Endothelial cell (in vitro differentiated cells): ENCODE results near the gene DEUP1. TPM values are rescaled to one million over a fixed set of nuclear protein-coding genes. Genes with fewer than 3 reads are reported as not detected.
"Not testable (repeated sequence)": the region's sequence is repeated elsewhere in the genome, so short reads cannot be mapped to it uniquely, and the experiment has no call there.

Source experiments
- DNase-seq: peaks from one replicate; pipeline ENCODE4 v3.0.0; 2021; ENCODE audit warnings: low spot score
- H3K27ac Mint-ChIP-seq: one replicate; pipeline ENCODE4 v1.8.0; 2021; ENCODE audit warnings: mixed read lengths, inconsistent platforms; ENCODE audit not compliant: unreplicated experiment
- H3K27me3 Mint-ChIP-seq: one replicate; pipeline ENCODE4 v1.8.0; 2021; ENCODE audit warnings: mild to moderate bottlenecking, moderate library complexity, mixed read lengths, inconsistent platforms; ENCODE audit not compliant: unreplicated experiment
- H3K36me3 Mint-ChIP-seq: one replicate; pipeline ENCODE4 v1.8.0; 2021; ENCODE audit warnings: mild to moderate bottlenecking, low read depth, mixed read lengths, inconsistent platforms; ENCODE audit not compliant: unreplicated experiment
- H3K4me1 Mint-ChIP-seq: one replicate; pipeline ENCODE4 v1.8.0; 2021; ENCODE audit warnings: mild to moderate bottlenecking, mixed read lengths, inconsistent platforms; ENCODE audit not compliant: unreplicated experiment
- H3K4me3 Mint-ChIP-seq: one replicate; pipeline ENCODE4 v1.8.0; 2021; ENCODE audit warnings: mild to moderate bottlenecking, mixed read lengths, inconsistent platforms; ENCODE audit not compliant: unreplicated experiment
- H3K9me3 Mint-ChIP-seq: one replicate; pipeline ENCODE4 v1.8.0; 2021; ENCODE audit warnings: mixed read lengths, inconsistent platforms; ENCODE audit not compliant: unreplicated experiment
- total RNA-seq: library from RNA; stranded (reverse); fragmentation: NEBNext Ultra II Directional; extraction: Animal tissue kit (Norgen Biotek cat#: 25700); gene quantifications from one replicate; pipeline ENCODE4 v1.2.1, GENCODE V29; 2021; ENCODE audit not compliant: unreplicated experiment
- TF ChIP-seq, protein P1 (sequence below): fragments of 200-600 bp; sonication (generic); IDR thresholded peaks from one replicate; pipeline ENCODE4 v1.5.0; 2021; ENCODE audit warnings: antibody characterized with exemption; ENCODE audit not compliant: unreplicated experiment

DEUP1 gene
- total RNA-seq, 1 donor from 2014 or later, result not detected

DNA sequence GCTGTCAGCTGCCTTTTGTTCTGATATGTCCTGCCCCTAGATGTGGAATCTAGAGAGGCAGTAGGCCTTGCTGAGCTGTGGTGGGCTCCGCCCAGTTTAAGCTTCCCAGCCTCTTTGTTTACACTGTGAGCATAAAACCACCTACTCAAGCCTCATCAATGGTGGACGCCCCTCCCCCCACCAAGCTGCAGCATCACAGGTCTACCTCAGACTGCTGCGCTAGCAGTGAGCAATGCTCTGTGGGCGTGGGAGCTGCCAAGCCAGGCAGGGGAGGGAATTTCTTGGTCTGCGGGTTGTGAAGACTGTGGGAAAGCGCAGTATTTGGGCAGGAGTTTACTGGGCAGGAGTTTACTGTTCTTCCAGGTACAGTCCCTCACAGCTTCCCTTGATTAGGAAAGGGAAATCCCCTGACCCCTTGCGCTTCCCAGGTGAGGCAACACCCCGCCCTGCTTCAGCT lies 114.1 kb downstream of the DEUP1 start:
- DNase-seq, result no peak
- peaks cover 5% of the 10 kb centered on the region for H3K9me3 Mint-ChIP-seq
- H3K27me3 Mint-ChIP-seq, result no peaks in the 10 kb centered on the region
- no peaks in the 10 kb centered on the region for H3K4me1 Mint-ChIP-seq
- TF ChIP-seq, protein P1, sequence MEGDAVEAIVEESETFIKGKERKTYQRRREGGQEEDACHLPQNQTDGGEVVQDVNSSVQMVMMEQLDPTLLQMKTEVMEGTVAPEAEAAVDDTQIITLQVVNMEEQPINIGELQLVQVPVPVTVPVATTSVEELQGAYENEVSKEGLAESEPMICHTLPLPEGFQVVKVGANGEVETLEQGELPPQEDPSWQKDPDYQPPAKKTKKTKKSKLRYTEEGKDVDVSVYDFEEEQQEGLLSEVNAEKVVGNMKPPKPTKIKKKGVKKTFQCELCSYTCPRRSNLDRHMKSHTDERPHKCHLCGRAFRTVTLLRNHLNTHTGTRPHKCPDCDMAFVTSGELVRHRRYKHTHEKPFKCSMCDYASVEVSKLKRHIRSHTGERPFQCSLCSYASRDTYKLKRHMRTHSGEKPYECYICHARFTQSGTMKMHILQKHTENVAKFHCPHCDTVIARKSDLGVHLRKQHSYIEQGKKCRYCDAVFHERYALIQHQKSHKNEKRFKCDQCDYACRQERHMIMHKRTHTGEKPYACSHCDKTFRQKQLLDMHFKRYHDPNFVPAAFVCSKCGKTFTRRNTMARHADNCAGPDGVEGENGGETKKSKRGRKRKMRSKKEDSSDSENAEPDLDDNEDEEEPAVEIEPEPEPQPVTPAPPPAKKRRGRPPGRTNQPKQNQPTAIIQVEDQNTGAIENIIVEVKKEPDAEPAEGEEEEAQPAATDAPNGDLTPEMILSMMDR, result no peak
- H3K27ac Mint-ChIP-seq, result no peak overlapping the region
- no peak overlapping the region for H3K4me3 Mint-ChIP-seq
- no peaks in the 10 kb centered on the region for H3K36me3 Mint-ChIP-seq

GRCh38 chr11:93458286-93458685 lies 127.7 kb downstream of the DEUP1 start:
- Mint-ChIP-seq H3K9me3 (no peaks in the 10 kb centered on the region), H3K36me3 (no peaks in the 10 kb centered on the region), H3K4me1 (no peaks in the 10 kb centered on the region), H3K4me3 (no peak overlapping the region), H3K27me3 (peaks cover 5% of the 10 kb centered on the region), H3K27ac (no peak overlapping the region)
- TF ChIP-seq, protein P1, result no peak
- DNase-seq, result no peak

DNA sequence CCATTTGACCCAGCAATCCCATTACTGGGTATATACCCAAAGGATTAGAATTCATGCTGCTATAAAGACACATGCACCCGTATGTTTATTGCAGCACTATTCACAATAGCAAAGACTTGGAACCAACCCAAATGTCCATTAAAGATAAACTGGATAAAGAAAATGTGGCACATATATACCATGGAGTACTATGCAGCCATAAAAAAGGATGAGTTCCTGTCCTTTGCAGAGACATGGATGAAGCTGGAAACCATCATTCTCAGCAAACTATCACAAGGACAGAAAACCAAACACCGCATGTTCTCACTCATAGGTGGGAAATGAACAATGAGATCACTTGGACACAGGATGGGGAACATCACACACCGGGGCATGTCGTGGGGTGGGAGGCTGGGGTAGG lies 133.1 kb downstream of the DEUP1 start:
- not testable (repeated sequence) for H3K4me3 Mint-ChIP-seq, H3K27me3 Mint-ChIP-seq, H3K27ac Mint-ChIP-seq, DNase-seq, H3K4me1 Mint-ChIP-seq, H3K36me3 Mint-ChIP-seq, H3K9me3 Mint-ChIP-seq

GRCh38 chr11:93464927-93465540 lies 134.5 kb downstream of the DEUP1 start:
- Mint-ChIP-seq H3K4me3 (no peak overlapping the region), H3K27me3 (peaks cover 5% of the 10 kb centered on the region), H3K27ac (no peak overlapping the region), H3K36me3 (no peaks in the 10 kb centered on the region), H3K4me1 (peaks cover 2% of the 10 kb centered on the region), H3K9me3 (no peaks in the 10 kb centered on the region)
- TF ChIP-seq, protein P1, result no peak
- DNase-seq, result no peak

GRCh38 chr11:93467054-93467453 lies 136.5 kb downstream of the DEUP1 start:
- H3K4me1 Mint-ChIP-seq, result peaks cover 2% of the 10 kb centered on the region
- H3K36me3 Mint-ChIP-seq, result no peaks in the 10 kb centered on the region
- no peak overlapping the region for H3K27ac Mint-ChIP-seq
- no peak overlapping the region for H3K4me3 Mint-ChIP-seq
- peaks cover 2% of the 10 kb centered on the region for H3K27me3 Mint-ChIP-seq
- DNase-seq, result no peak
- TF ChIP-seq, protein P1, result no peak
- no peaks in the 10 kb centered on the region for H3K9me3 Mint-ChIP-seq
